Measurements from ENCODE around the gene ABCC8.

Gene ABCC8

GRCh38 chr11:17476317-17477083 lies at the start of gene ABCC8:
ABCC8 (minus strand) TSS chr11:17476845; CDS start chr11:17476776, 69 bp downstream.
- no peak for DNase-seq
- in situ Hi-C loops (cut with MboI; ENCODE audit: low pct_unique_long_range_greater_than_20kb, low sequenced_read_pairs): no loop called here

- in situ Hi-C loops (cut with MboI; ENCODE audit: low pct_unique_long_range_greater_than_20kb, low sequenced_read_pairs): no loop called here
- no peak for DNase-seq
These were observed 49.7 kb upstream of the ABCC8 start for GRCh38 chr11:17526326-17526725.

GRCh38 chr11:17525570-17525969 lies 48.9 kb upstream of the ABCC8 start:
- in situ Hi-C loops (cut with MboI; ENCODE audit: low pct_unique_long_range_greater_than_20kb, low sequenced_read_pairs): no loop called here
- no peak for DNase-seq

- in situ Hi-C loops (cut with MboI; ENCODE audit: low pct_unique_long_range_greater_than_20kb, low sequenced_read_pairs): no loop called here
- DNase-seq: no peak
These were observed 47.6 kb upstream of the ABCC8 start for GRCh38 chr11:17524221-17524620.

GRCh38 chr11:17522655-17523054 lies 46.0 kb upstream of the ABCC8 start:
- DNase-seq: no peak
- in situ Hi-C loops (cut with MboI; ENCODE audit: low pct_unique_long_range_greater_than_20kb, low sequenced_read_pairs): no loop called here

- no peak for DNase-seq
- in situ Hi-C loops (cut with MboI; ENCODE audit: low pct_unique_long_range_greater_than_20kb, low sequenced_read_pairs): no loop called here
These were observed 44.7 kb upstream of the ABCC8 start for GRCh38 chr11:17521106-17521900.

DNA sequence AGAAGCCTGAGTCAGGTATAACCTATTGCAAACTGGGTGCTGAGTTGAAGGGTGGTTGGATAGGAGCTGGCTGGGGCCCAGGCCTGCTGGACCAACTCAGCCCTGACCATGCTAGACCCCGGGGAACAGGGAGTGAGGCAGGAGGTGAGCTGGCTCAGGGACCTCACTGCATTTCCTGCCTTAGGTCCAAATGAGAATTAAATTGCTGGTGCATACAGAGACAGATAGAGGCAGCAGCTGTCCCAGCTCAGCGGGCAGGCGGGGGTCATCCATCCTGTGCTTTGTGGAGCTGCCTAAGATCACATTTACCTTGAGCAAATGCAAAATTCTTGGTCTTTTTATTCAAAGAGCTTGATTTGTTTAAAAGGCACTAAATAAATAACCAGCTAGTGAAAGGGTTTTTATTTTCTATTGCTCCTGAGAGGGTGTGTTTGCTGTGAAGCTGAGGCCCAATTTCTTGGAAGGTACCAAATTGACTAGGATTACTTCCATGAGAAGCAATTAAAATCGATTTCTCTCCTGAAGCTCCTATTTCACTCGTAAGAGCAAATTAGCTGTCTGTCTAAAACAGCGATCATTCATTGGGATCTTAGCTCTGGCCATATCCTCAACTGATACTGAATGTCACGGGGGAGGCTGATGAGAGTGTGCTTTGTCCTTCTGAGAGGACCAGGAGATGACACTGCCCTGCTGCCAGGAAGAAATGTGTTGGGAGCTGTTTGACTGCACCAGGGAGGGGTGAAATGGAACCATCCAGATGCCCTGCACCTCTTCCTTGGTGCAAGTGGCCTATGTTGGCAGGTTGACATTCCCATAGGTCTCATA lies 42.6 kb upstream of the ABCC8 start:
- in situ Hi-C loops (cut with MboI; ENCODE audit: low pct_unique_long_range_greater_than_20kb, low sequenced_read_pairs): no loop called here

DNA sequence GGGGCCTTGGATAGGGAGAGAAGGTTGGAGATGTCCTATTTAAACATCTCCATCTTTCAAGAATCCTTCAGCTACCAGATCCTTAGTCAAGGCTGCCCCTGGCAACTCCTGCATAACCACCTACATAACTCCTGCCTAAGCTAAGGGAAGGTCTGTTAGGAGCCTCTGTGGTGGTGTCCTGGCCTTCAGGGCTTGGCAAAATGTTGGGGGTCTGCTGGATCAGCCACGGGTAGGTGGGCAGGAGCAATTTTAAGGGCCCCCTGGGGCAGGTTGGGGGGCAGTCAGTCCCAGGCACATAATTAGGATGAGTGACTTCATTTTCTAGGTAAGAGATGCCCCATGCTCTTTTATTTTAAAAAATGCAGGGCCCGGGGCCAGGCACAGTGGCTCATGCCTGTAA lies 41.7 kb upstream of the ABCC8 start:
- no peak for DNase-seq
- in situ Hi-C loops (cut with MboI; ENCODE audit: low pct_unique_long_range_greater_than_20kb, low sequenced_read_pairs): no loop called here

More for the DNA sequence above, 42.6 kb upstream of the ABCC8 start:
- no peak for DNase-seq

DNA sequence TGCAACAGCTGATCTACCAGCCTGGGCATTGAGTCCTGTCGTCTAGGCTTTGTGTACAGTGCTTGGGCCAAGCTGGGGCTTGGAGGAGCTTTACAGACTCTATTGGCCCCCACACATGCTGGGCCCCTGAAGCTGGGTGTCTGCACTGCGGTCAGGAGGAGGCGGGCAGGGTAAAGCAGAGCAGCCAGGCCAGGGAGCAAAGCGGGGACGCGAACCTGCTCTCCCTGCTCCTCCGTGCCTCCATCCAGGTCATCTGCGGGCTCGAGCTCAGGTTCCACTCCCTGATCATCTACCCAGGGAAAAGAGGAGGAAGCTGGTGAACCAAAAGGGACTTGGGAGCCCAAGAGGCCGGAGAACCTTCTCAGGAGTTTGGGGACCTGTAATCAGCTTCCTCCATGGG lies 40.5 kb upstream of the ABCC8 start:
- in situ Hi-C loops (cut with MboI; ENCODE audit: low pct_unique_long_range_greater_than_20kb, low sequenced_read_pairs): no loop called here
- DNase-seq: no peak

- in situ Hi-C loops (cut with MboI; ENCODE audit: low pct_unique_long_range_greater_than_20kb, low sequenced_read_pairs): no loop called here
These were observed 40.0 kb upstream of the ABCC8 start for GRCh38 chr11:17516551-17517150.

DNA sequence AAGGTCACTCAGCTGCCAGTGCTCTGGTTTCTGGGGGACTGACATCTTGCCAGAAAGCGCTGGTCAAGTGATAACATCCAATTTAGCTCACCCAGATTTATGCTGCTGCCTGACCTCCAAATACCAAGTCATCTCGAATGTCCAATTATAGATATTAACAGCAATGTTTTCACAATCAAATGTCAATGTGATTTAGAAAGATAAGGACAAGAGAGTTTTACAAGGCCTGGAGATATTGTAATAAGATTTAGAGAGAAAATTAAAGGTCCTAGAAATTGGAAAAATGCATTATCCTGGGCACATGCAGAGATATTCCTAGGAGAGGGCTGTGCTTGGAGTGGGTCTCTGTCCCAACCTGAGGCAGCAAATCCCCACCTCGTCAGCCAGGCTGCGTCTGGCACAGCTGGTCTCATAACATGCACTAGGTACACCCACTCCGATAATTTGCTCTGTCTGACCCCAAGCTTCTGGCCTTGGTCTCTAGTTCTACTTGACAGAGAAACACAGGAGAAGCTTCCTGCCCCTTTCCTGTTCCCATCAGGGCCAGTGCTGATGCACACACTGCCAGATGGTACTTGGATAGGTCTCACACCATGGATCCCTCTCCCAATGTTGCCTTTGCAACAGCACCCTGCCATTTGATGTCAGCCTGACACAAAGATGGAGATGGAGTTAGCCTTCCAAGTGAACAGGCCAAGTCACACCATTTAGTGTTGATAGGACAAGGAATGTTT lies 39.0 kb upstream of the ABCC8 start:
- no peak for DNase-seq
- in situ Hi-C loops (cut with MboI; ENCODE audit: low pct_unique_long_range_greater_than_20kb, low sequenced_read_pairs): no loop called here

More at GRCh38 chr11:17516551-17517150, 40.0 kb upstream of the ABCC8 start:
- no peak for DNase-seq

GRCh38 chr11:17514476-17514875 lies 37.8 kb upstream of the ABCC8 start:
- in situ Hi-C loops (cut with MboI; ENCODE audit: low pct_unique_long_range_greater_than_20kb, low sequenced_read_pairs): no loop called here
- no peak for DNase-seq

DNA sequence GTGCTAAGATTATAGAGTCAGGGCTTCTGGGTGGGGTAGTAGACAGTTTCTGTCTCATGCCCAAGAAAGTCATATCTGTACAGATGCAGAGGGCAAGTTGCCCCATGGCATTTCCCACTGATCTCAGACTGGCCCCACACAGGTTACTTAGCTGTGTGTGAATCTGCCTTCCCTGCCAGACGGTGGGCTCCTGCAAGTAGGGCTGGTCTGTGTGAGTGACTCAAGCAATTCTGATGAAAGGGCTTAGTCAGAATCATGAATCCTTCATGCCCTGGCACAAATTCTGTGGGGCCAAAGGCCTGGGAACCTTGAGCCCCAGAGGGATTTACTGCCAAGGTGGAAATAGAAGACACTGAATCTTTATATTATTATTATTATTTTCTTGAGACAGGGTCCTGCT lies 37.2 kb upstream of the ABCC8 start:
- in situ Hi-C loops (cut with MboI; ENCODE audit: low pct_unique_long_range_greater_than_20kb, low sequenced_read_pairs): no loop called here
- DNase-seq: no peak

DNA sequence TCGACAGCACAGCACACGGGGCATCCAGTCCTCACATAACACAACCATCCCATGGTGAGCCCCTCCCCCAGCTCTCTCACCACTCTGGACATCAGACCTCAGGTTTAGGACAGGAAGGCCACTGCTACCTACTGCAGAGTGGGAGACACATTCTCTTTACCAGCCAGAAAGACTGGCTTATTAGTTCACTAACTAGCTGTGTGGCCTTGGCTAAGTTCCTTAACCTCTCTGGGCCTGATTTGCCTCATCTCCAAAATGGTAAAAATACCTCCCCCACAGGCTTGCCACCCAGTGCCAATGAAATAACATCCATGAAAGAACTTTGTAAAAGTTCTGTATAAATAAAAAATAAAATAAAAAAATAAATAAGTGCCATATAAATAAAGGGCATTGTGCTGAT lies 35.5 kb upstream of the ABCC8 start:
- in situ Hi-C loops (cut with MboI; ENCODE audit: low pct_unique_long_range_greater_than_20kb, low sequenced_read_pairs): no loop called here

GRCh38 chr11:17511571-17511970 lies 34.9 kb upstream of the ABCC8 start:
- no peak for DNase-seq
- in situ Hi-C loops (cut with MboI; ENCODE audit: low pct_unique_long_range_greater_than_20kb, low sequenced_read_pairs): no loop called here

More for the DNA sequence above, 35.5 kb upstream of the ABCC8 start:
- no peak for DNase-seq

DNA sequence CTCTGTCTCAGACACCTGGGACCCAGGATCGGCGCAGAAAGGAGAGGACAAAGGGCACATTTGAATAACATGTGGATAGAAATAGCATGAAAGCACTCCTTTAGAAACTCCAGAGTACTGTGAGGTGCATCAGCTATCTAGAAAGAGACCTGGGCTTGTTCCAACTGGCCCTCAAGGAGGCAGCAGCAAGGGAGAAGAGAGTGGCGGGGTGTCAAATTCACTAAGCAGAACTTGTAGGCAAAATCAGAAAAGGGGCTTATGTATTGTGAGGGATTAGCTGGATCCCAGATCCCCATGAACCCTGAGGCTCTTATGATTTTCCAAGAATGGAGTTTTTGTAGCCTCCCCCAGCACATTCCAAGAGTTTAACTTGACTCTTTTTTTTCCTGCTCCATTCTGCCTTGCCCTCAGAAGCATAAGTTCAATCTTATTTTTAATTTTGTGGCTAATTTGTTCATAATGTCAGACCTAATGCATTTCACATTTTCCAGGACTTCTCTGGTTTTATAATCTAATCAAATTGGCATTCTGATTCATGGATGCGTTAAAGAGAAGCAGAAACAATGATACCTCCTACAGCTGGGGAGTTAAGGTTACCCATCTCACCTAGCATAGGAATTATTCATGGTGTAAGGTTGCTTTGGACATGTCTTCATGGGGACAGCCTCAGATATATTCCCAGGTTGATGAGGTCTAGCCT lies 34.0 kb upstream of the ABCC8 start:
- DNase-seq: no peak
- in situ Hi-C loops (cut with MboI; ENCODE audit: low pct_unique_long_range_greater_than_20kb, low sequenced_read_pairs): no loop called here

GRCh38 chr11:17508791-17509190 lies 32.1 kb upstream of the ABCC8 start:
- in situ Hi-C loops (cut with MboI; ENCODE audit: low pct_unique_long_range_greater_than_20kb, low sequenced_read_pairs): loop anchor here (10.0 kb wide), 1 partner anchor 124 kb away; the partner anchor contains the start of gene KCNJ11
- no peak for DNase-seq

DNA sequence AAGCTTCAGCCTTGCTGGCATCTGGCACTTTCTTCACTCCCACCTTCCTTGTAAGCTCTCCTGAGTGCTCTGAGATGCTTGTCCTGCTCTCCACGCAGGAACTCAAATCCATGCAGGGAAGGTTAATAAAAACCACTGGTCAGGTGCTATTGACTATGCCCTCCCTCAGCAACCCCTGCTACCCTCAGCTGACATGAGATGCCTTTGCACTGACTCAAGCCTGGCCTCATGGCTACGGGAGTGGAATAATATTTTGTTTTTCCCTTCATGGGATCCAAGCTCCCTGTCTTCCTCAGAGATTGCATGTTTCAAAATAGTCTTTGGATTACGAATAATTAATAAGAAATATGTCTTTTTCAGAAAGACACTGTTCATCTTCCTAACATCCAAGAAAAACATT lies 31.7 kb upstream of the ABCC8 start:
- in situ Hi-C loops (cut with MboI; ENCODE audit: low pct_unique_long_range_greater_than_20kb, low sequenced_read_pairs): loop anchor here (10.0 kb wide), 1 partner anchor 124 kb away; the partner anchor contains the start of gene KCNJ11
- DNase-seq: no peak
